WTC11 (cell line): Measurements from ENCODE around the gene TMEM86B. TPM values are rescaled to one million over a fixed set of nuclear protein-coding genes. Genes with fewer than 3 reads are reported as not detected.

ENCODE experiments used
- ATAC-seq: fragments of 200-7000 bp; cut with Tn5 transposase; 2 replicates; pipeline ENCODE4 v1.10.0; 2021; ENCODE audit warnings: mild to moderate bottlenecking, moderate library complexity
- CTCF ChIA-PET: fragments of 300-600 bp; sonication (Branson Sonifier 250); formaldehyde crosslinking; loops from one replicate; lab custom pipeline; 2021; ENCODE audit warnings: antibody characterized with exemption; lab: Charles Lee
- POLR2A ChIA-PET: fragments of 350-600 bp; sonication (Branson Sonifier 250); formaldehyde crosslinking; loops from one replicate; lab custom pipeline; 2021; ENCODE audit warnings: antibody characterized with exemption; lab: Charles Lee
- DNase-seq: peaks from one replicate; pipeline ENCODE4 v3.0.0; 2021; ENCODE audit warnings: low spot score
- H3K27ac Mint-ChIP-seq: 2 replicates; pipeline ENCODE4 v1.8.0; 2021; ENCODE audit warnings: mixed read lengths
- H3K27me3 Mint-ChIP-seq: 2 replicates; pipeline ENCODE4 v1.8.0; 2021; ENCODE audit warnings: low read depth, mild to moderate bottlenecking, moderate library complexity, mixed read lengths
- H3K36me3 Mint-ChIP-seq: 2 replicates; pipeline ENCODE4 v1.8.0; 2021; ENCODE audit warnings: mixed read lengths
- H3K4me1 Mint-ChIP-seq: 2 replicates; pipeline ENCODE4 v1.8.0; 2022; ENCODE audit warnings: mixed read lengths
- H3K4me3 Mint-ChIP-seq: 2 replicates; pipeline ENCODE4 v1.8.0; 2021; ENCODE audit warnings: mild to moderate bottlenecking, moderate library complexity, mixed read lengths
- H3K9me3 Mint-ChIP-seq: 2 replicates; pipeline ENCODE4 v1.8.0; 2021; ENCODE audit warnings: mixed read lengths
- CBFB ChIP-seq: sonication (generic); formaldehyde crosslinking; IDR thresholded peaks from 2 replicates; pipeline ENCODE4 v1.8.1; 2022; ENCODE audit warnings: mild to moderate bottlenecking, low read depth, missing genetic modification reagents
- CREB1 ChIP-seq: sonication (generic); formaldehyde crosslinking; IDR thresholded peaks from 2 replicates; pipeline ENCODE4 v1.8.0; 2023; ENCODE audit warnings: mild to moderate bottlenecking, missing genetic modification reagents
- FOXJ3 ChIP-seq: sonication (generic); formaldehyde crosslinking; IDR thresholded peaks from 2 replicates; pipeline ENCODE4 v1.9.0; 2021; ENCODE audit warnings: missing genetic modification reagents, mild to moderate bottlenecking, borderline replicate concordance
- GTF2I ChIP-seq: fragments of 250-450 bp; sonication (Bioruptor Pico); conservative IDR thresholded peaks from 2 replicates; pipeline ENCODE4 v1.4.0; 2021; ENCODE audit warnings: mild to moderate bottlenecking
- JUN ChIP-seq: sonication (generic); formaldehyde crosslinking; IDR thresholded peaks from 2 replicates; pipeline ENCODE4 v1.8.0; 2023; ENCODE audit warnings: mild to moderate bottlenecking, missing genetic modification reagents
- NFE2L1 ChIP-seq: sonication (generic); formaldehyde crosslinking; IDR thresholded peaks from 2 replicates; pipeline ENCODE4 v1.8.1; 2023; ENCODE audit warnings: missing genetic modification reagents
- NFYB ChIP-seq: sonication (generic); formaldehyde crosslinking; conservative IDR thresholded peaks from 2 replicates; pipeline ENCODE4 v1.8.0; 2022; ENCODE audit warnings: low read depth, missing genetic modification reagents
- NR3C1 ChIP-seq: sonication (generic); formaldehyde crosslinking; conservative IDR thresholded peaks from 2 replicates; pipeline ENCODE4 v1.8.1; 2023; ENCODE audit warnings: low read depth, mild to moderate bottlenecking, missing genetic modification reagents
- SMAD3 ChIP-seq: sonication (generic); formaldehyde crosslinking; IDR thresholded peaks from 2 replicates; pipeline ENCODE4 v1.8.0; 2022; ENCODE audit warnings: missing genetic modification reagents, mild to moderate bottlenecking, borderline replicate concordance
- SMAD4 ChIP-seq: sonication (generic); formaldehyde crosslinking; IDR thresholded peaks from 2 replicates; pipeline ENCODE4 v1.8.0; 2022; ENCODE audit warnings: mild to moderate bottlenecking, missing genetic modification reagents
- ZBTB21 ChIP-seq: sonication (generic); formaldehyde crosslinking; IDR thresholded peaks from 2 replicates; pipeline ENCODE4 v1.8.1; 2023; ENCODE audit warnings: mild to moderate bottlenecking, missing genetic modification reagents, borderline replicate concordance
- ZNF121 ChIP-seq: sonication (generic); formaldehyde crosslinking; IDR thresholded peaks from 2 replicates; pipeline ENCODE4 v1.8.0; 2023; ENCODE audit warnings: missing genetic modification reagents
- ZNF219 ChIP-seq: sonication (generic); formaldehyde crosslinking; IDR thresholded peaks from 2 replicates; pipeline ENCODE4 v1.8.0; 2023; ENCODE audit warnings: missing genetic modification reagents, mild to moderate bottlenecking, borderline replicate concordance
- ZNF232 ChIP-seq: sonication (generic); formaldehyde crosslinking; IDR thresholded peaks from 2 replicates; pipeline ENCODE4 v1.8.0; 2022; ENCODE audit warnings: mild to moderate bottlenecking, missing genetic modification reagents
- ZNF263 ChIP-seq: sonication (generic); formaldehyde crosslinking; IDR thresholded peaks from 2 replicates; pipeline ENCODE4 v1.8.1; 2022; ENCODE audit warnings: low read depth, mild to moderate bottlenecking, moderate library complexity, missing genetic modification reagents
- ZNF671 ChIP-seq: fragments of 250-450 bp; sonication (Bioruptor Pico); IDR thresholded peaks from 2 replicates; pipeline ENCODE4 v1.8.0; 2021; ENCODE audit warnings: mild to moderate bottlenecking
- total RNA-seq: library from RNA; stranded (reverse); gene quantifications from 3 replicates; pipeline ENCODE4 v1.2.3, GENCODE V29; 2021
- TF ChIP-seq, protein P1 (sequence below): fragments of 250-450 bp; sonication (Bioruptor Pico); conservative IDR thresholded peaks from 2 replicates; pipeline ENCODE4 v1.9.0; 2021; ENCODE audit warnings: mild to moderate bottlenecking
- TF ChIP-seq, protein P2 (sequence below): sonication (generic); formaldehyde crosslinking; IDR thresholded peaks from 2 replicates; pipeline ENCODE4 v1.8.1; 2023; ENCODE audit warnings: mild to moderate bottlenecking, moderate library complexity, missing genetic modification reagents
- TF ChIP-seq, protein P3 (sequence below): sonication (generic); formaldehyde crosslinking; IDR thresholded peaks from 2 replicates; pipeline ENCODE4 v1.8.0; 2022; ENCODE audit warnings: mild to moderate bottlenecking, missing genetic modification reagents
- TF ChIP-seq, protein P4 (sequence below): sonication (generic); formaldehyde crosslinking; IDR thresholded peaks from 2 replicates; pipeline ENCODE4 v1.8.0; 2023; ENCODE audit warnings: missing genetic modification reagents, mild to moderate bottlenecking, borderline replicate concordance
- TF ChIP-seq, protein P5 (sequence below): sonication (generic); formaldehyde crosslinking; conservative IDR thresholded peaks from 2 replicates; pipeline ENCODE4 v1.8.1; 2023; ENCODE audit warnings: mild to moderate bottlenecking, low read depth, missing genetic modification reagents, moderate library complexity
- TF ChIP-seq, protein P6 (sequence below): sonication (generic); formaldehyde crosslinking; IDR thresholded peaks from 2 replicates; pipeline ENCODE4 v1.8.0; 2023; ENCODE audit warnings: missing genetic modification reagents

TMEM86B gene
- total RNA-seq, 1 experiment from 2014 or later = 4.2 TPM

DNA sequence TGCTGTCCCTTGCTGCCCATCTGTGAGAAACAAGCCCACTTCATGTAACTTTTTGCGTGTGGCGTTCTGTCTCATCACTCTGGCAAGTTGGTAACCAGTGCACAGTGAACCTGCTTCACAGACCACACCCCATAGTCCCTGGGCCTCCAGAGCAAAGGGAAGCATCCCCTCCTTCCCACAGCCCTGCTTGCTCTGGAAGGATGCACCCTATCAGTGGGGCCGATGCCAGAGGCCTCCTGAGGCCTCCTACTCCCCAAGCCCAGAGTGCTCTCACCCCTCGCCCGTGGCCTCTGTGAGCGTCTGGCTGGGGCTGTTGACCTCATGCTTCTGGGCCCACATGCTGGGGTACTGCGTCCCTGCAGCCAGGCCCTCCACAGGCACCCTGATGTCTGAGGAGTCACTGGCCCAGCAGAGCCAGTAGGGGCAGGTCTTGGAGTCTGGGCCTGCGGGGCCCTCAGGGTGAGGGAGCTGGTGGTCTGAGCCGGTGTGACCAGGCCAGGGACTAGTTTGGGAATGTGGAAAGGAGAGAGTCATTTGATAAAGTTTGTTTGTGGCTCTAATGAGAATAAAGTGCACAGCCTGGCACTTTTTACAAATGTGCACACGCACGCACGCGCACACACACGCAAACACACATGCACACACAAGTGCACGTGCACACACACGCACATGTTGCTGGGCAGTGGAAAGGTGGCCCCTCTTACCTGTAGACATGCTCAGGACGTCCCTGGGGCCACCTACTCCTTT is 5.1 kb downstream of the TMEM86B start:
- Mint-ChIP-seq H3K36me3 (peaks cover 4% of the 10 kb centered on the region; the same call in 1 of the 2 replicates), H3K4me1 (peaks cover 4% of the 10 kb centered on the region; the same call in 1 of the 2 replicates), H3K27me3 (no peaks in the 10 kb centered on the region; the same call in 1 of the 2 replicates), H3K9me3 (peaks cover 11% of the 10 kb centered on the region), H3K4me3 (no peak overlapping the region), H3K27ac (no peak overlapping the region)
- POLR2A ChIA-PET = no interaction called here
- TF ChIP-seq ZNF263 (CRISPR knock-in tag) (no peak), ZNF219 (CRISPR knock-in tag) (no peak), ZNF232 (CRISPR knock-in tag) (no peak), FOXJ3 (CRISPR knock-in tag) (no peak), NR3C1 (no peak), ZNF671 (no peak), ZBTB21 (CRISPR knock-in tag) (no peak), CBFB (no peak), SMAD3 (CRISPR knock-in tag) (no peak)
- TF ChIP-seq, protein P1, sequence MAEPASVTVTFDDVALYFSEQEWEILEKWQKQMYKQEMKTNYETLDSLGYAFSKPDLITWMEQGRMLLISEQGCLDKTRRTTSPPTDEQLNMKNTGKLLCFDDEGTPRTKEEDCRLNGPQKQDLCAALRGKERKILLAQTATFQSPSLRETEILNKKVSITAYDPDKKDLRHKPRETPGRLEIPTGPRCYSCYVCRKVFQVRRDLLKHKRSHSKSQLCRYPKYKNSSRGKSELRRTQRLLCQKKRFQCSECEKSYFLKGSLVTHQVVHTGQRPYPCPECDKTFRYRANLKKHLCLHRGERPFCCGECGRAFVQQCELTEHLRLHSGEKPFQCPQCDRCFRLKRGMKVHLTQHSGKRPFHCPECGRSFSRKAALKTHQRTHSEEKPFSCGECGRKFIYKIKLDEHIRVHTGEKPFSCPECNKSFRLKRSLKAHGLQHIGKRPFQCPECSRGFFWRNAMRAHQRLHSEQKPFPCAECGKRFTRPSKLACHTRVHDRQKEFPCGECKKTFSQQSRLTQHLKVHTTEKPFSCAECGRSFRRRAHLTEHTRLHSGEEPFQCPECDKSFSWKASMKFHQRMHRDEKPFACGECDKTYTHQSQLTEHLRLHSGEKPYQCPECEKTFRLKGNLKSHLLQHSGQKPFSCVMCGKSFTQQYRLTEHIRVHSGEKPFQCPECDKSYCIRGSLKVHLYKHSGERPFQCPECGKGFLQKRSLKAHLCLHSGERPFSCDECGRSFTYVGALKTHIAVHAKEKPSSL (CRISPR knock-in tag) = no peak
- TF ChIP-seq, protein P2, sequence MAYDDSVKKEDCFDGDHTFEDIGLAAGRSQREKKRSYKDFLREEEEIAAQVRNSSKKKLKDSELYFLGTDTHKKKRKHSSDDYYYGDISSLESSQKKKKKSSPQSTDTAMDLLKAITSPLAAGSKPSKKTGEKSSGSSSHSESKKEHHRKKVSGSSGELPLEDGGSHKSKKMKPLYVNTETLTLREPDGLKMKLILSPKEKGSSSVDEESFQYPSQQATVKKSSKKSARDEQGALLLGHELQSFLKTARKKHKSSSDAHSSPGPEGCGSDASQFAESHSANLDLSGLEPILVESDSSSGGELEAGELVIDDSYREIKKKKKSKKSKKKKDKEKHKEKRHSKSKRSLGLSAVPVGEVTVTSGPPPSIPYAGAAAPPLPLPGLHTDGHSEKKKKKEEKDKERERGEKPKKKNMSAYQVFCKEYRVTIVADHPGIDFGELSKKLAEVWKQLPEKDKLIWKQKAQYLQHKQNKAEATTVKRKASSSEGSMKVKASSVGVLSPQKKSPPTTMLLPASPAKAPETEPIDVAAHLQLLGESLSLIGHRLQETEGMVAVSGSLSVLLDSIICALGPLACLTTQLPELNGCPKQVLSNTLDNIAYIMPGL (CRISPR knock-in tag) = no peak
- TF ChIP-seq, protein P3, sequence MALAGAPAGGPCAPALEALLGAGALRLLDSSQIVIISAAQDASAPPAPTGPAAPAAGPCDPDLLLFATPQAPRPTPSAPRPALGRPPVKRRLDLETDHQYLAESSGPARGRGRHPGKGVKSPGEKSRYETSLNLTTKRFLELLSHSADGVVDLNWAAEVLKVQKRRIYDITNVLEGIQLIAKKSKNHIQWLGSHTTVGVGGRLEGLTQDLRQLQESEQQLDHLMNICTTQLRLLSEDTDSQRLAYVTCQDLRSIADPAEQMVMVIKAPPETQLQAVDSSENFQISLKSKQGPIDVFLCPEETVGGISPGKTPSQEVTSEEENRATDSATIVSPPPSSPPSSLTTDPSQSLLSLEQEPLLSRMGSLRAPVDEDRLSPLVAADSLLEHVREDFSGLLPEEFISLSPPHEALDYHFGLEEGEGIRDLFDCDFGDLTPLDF (CRISPR knock-in tag) = no peak
- no peak for DNase-seq
- peak; percentile 22; the same call in 1 of the 2 replicates for ATAC-seq
- CTCF ChIA-PET = no interaction called here

DNA sequence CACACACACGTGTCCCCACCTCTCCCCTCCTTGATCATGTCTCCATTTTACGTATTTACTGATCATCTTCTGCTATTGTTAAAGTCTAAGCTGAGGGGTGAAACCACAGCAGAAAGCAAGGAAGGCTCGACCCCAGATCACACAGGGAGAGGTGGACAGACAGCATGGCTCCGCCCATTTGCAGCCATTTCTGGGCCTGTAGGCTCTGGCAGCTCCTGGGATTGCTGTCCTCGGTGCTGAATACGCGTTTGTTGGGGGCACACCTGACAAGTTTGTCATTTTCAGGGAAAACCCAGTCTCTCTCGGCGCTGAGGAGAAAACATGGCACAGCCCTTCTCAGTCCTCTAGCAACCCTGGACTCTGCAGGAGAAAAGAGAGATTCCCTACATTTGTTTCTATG is 8.0 kb downstream of the TMEM86B start:
- ATAC-seq = no peak
- DNase-seq = peak; percentile 77
- peaks cover 3% of the 10 kb centered on the region; the same call in 1 of the 2 replicates for H3K36me3 Mint-ChIP-seq
- H3K9me3 Mint-ChIP-seq = peaks cover 20% of the 10 kb centered on the region
- H3K27me3 Mint-ChIP-seq = peaks cover 10% of the 10 kb centered on the region
- ChIA-PET POLR2A (no interaction called here), CTCF (no interaction called here)
- H3K4me3 Mint-ChIP-seq = no peak overlapping the region
- H3K27ac Mint-ChIP-seq = no peak overlapping the region
- peaks cover 5% of the 10 kb centered on the region for H3K4me1 Mint-ChIP-seq
- TF ChIP-seq, protein P4, sequence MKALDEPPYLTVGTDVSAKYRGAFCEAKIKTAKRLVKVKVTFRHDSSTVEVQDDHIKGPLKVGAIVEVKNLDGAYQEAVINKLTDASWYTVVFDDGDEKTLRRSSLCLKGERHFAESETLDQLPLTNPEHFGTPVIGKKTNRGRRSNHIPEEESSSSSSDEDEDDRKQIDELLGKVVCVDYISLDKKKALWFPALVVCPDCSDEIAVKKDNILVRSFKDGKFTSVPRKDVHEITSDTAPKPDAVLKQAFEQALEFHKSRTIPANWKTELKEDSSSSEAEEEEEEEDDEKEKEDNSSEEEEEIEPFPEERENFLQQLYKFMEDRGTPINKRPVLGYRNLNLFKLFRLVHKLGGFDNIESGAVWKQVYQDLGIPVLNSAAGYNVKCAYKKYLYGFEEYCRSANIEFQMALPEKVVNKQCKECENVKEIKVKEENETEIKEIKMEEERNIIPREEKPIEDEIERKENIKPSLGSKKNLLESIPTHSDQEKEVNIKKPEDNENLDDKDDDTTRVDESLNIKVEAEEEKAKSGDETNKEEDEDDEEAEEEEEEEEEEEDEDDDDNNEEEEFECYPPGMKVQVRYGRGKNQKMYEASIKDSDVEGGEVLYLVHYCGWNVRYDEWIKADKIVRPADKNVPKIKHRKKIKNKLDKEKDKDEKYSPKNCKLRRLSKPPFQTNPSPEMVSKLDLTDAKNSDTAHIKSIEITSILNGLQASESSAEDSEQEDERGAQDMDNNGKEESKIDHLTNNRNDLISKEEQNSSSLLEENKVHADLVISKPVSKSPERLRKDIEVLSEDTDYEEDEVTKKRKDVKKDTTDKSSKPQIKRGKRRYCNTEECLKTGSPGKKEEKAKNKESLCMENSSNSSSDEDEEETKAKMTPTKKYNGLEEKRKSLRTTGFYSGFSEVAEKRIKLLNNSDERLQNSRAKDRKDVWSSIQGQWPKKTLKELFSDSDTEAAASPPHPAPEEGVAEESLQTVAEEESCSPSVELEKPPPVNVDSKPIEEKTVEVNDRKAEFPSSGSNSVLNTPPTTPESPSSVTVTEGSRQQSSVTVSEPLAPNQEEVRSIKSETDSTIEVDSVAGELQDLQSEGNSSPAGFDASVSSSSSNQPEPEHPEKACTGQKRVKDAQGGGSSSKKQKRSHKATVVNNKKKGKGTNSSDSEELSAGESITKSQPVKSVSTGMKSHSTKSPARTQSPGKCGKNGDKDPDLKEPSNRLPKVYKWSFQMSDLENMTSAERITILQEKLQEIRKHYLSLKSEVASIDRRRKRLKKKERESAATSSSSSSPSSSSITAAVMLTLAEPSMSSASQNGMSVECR = peak; percentile 76; the same call in 1 of the 2 replicates
- no peak for TF ChIP-seq GTF2I (CRISPR knock-in tag)
- TF ChIP-seq NFYB (CRISPR knock-in tag) = 0 out of 2 replicates have a peak, but pooled peaks have one; percentile 22
- TF ChIP-seq ZBTB21 (CRISPR knock-in tag) = no peak
- peak; percentile 49; the same call in 1 of the 2 replicates for TF ChIP-seq SMAD3 (CRISPR knock-in tag)
- TF ChIP-seq CREB1 (CRISPR knock-in tag) = 0 out of 2 replicates have a peak, but pooled peaks have one; percentile 22
- TF ChIP-seq, protein P5, sequence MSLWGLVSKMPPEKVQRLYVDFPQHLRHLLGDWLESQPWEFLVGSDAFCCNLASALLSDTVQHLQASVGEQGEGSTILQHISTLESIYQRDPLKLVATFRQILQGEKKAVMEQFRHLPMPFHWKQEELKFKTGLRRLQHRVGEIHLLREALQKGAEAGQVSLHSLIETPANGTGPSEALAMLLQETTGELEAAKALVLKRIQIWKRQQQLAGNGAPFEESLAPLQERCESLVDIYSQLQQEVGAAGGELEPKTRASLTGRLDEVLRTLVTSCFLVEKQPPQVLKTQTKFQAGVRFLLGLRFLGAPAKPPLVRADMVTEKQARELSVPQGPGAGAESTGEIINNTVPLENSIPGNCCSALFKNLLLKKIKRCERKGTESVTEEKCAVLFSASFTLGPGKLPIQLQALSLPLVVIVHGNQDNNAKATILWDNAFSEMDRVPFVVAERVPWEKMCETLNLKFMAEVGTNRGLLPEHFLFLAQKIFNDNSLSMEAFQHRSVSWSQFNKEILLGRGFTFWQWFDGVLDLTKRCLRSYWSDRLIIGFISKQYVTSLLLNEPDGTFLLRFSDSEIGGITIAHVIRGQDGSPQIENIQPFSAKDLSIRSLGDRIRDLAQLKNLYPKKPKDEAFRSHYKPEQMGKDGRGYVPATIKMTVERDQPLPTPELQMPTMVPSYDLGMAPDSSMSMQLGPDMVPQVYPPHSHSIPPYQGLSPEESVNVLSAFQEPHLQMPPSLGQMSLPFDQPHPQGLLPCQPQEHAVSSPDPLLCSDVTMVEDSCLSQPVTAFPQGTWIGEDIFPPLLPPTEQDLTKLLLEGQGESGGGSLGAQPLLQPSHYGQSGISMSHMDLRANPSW (CRISPR knock-in tag) = no peak
- TF ChIP-seq, protein P6, sequence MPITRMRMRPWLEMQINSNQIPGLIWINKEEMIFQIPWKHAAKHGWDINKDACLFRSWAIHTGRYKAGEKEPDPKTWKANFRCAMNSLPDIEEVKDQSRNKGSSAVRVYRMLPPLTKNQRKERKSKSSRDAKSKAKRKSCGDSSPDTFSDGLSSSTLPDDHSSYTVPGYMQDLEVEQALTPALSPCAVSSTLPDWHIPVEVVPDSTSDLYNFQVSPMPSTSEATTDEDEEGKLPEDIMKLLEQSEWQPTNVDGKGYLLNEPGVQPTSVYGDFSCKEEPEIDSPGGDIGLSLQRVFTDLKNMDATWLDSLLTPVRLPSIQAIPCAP (CRISPR knock-in tag) = no peak
- TF ChIP-seq ZNF121 = no peak
- TF ChIP-seq JUN = peak; percentile 81
- no peak for TF ChIP-seq NFE2L1 (CRISPR knock-in tag)
- TF ChIP-seq SMAD4 (CRISPR knock-in tag) = 0 out of 2 replicates have a peak, but pooled peaks have one; percentile 44
